Activated naive CD4-positive, alpha-beta T cell treated with anti-CD3 and anti-CD28 coated beads, Interleukin-2, amount 50 U/mL, for 24 hours (primary cell): ENCODE data around the gene MMD.
A peak's percentile ranks its signal among the peaks of the same experiment; 100 is the strongest.
"Not testable (repeated sequence)": the region's sequence is repeated elsewhere in the genome, so short reads cannot be mapped to it uniquely, and the experiment has no call there.

Experiments used
- H3K27ac Mint-ChIP-seq: one replicate; pipeline ENCODE4 v1.8.0; 2021; ENCODE audit warnings: mild to moderate bottlenecking, mixed read lengths
- H3K27me3 Mint-ChIP-seq: one replicate; pipeline ENCODE4 v1.8.0; 2021; ENCODE audit warnings: mixed read lengths
- H3K36me3 Mint-ChIP-seq: one replicate; pipeline ENCODE4 v1.8.0; 2021; ENCODE audit warnings: mixed read lengths
- H3K4me1 Mint-ChIP-seq: one replicate; pipeline ENCODE4 v1.8.0; 2021; ENCODE audit warnings: mixed read lengths
- H3K4me3 Mint-ChIP-seq: one replicate; pipeline ENCODE4 v1.8.0; 2021; ENCODE audit warnings: mild to moderate bottlenecking, mixed read lengths
- H3K9me3 Mint-ChIP-seq: one replicate; pipeline ENCODE4 v1.8.0; 2021; ENCODE audit warnings: mixed read lengths

MMD gene

DNA sequence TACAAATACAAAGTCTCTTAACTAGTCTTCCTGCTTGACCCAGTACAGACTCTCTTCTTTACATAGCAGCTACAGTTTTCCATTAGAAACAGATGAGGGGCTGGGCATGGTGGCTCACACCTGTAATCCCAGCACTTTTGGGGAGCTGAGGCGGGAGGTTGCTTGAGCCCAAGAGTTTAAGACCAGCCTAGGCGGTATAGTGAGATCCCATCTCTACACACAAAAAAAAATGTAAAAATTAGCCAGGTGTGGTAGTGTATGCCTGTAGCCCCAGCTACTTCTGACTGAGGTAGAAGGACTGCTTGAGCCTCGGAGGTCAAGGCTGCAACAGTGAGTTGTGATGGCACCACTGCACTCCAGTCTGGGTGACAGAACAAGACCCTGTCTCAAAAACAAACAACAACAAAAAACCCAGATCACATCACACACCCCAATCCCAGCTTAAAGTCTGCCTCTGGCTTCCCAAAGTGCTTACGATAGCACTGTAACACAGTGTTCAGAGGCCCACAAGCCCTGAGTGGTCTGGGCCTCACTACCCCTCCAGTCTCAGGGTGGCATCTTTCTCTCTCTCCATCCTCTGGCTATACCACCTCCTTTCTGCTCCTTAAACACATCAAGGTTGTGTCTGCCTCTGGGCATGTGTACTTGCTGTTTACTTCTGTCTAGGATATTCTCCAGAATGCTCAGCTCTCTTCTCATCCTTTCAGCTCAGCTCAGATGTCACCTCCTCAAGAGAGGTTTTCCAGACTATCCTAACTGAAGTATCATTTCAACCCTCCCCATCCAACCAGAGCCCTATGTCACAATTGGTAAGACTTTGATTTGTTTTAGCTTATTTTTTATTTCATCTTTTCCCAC, 4.0 kb downstream of the MMD start:
- Mint-ChIP-seq H3K9me3 (no peaks in the 10 kb centered on the region), H3K27ac (peak overlapping the region; percentile 0), H3K4me1 (peaks cover 49% of the 10 kb centered on the region), H3K27me3 (peaks cover 1% of the 10 kb centered on the region), H3K36me3 (peaks cover 1% of the 10 kb centered on the region), H3K4me3 (no peak overlapping the region)

DNA sequence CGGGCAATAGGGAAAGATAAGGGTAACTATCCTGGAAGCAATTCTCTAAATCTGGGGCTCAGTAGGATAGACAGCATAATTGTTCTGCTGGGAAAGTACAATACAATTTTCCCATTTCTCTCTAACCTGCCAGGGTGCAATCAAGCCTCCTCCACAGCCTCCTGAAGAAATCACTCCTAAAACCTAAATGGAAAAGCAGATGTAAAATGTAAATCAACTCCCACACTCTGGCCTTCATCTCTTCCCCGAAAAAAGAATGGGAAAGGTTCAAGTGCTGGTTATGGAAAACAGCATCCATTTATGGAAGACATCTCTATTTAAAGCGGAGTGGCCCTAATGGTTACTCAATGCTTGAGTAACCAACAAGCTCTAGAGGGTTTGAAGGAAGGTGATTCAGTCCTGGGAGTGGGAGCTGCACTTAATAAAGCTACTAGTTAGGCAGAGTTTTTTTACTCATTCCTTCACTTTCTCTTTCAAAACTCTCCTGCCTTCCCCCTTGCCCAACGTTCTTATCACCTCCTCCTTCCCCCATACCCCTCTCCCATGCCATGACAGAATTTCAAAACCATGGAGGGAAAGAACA, 5.1 kb downstream of the MMD start:
- peaks cover 45% of the 10 kb centered on the region for H3K4me1 Mint-ChIP-seq
- no peak overlapping the region for H3K4me3 Mint-ChIP-seq
- peaks cover 1% of the 10 kb centered on the region for H3K36me3 Mint-ChIP-seq

DNA sequence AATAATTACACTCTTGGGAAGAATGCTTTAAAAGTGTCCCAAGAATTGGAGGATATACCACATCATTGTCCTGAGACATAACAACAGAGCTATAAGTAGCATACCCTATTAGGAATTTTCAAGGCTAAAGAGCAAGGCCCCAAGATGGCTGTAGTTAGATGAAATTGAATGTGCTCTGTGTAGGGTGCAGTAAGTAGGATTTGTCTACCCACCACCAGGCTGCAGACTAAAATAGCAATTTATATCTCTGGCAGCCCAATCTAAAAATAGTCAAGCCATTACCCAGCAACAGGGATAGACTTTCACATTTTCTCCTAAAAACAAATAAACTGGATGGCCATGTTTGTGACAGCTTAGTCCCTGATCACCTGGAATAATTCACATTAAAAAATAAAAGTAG, 5.6 kb downstream of the MMD start:
- Mint-ChIP-seq H3K4me3 (no peak overlapping the region), H3K9me3 (no peaks in the 10 kb centered on the region), H3K27ac (no peak overlapping the region), H3K36me3 (peaks cover 1% of the 10 kb centered on the region), H3K27me3 (no peaks in the 10 kb centered on the region), H3K4me1 (peaks cover 45% of the 10 kb centered on the region)

More for the DNA sequence above, 5.1 kb downstream of the MMD start:
- Mint-ChIP-seq H3K9me3 (no peaks in the 10 kb centered on the region), H3K27ac (peak overlapping the region; percentile 71), H3K27me3 (no peaks in the 10 kb centered on the region)

DNA sequence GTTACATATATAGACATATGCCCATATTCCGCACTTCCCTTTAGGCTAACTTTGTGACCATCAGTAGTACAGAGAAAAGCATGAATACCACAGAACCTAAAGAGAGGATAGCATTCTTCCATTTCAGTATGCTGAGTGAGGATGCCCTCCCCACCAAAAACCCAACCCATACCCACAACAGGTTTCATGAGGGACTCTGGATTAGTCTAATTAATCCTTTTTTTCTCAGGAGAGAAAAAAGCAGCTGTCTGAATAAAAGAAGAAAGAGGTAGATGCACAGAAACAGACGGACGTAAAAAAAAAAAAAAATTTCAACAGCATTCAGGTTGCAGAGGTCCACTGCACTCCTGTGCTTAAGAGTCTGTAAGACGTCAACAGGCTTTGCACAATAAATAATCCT, 6.7 kb downstream of the MMD start:
- H3K4me1 Mint-ChIP-seq: peaks cover 36% of the 10 kb centered on the region
- no peaks in the 10 kb centered on the region for H3K27me3 Mint-ChIP-seq
- no peaks in the 10 kb centered on the region for H3K9me3 Mint-ChIP-seq
- H3K36me3 Mint-ChIP-seq: peaks cover 4% of the 10 kb centered on the region
- no peak overlapping the region for H3K27ac Mint-ChIP-seq
- H3K4me3 Mint-ChIP-seq: no peak overlapping the region

DNA sequence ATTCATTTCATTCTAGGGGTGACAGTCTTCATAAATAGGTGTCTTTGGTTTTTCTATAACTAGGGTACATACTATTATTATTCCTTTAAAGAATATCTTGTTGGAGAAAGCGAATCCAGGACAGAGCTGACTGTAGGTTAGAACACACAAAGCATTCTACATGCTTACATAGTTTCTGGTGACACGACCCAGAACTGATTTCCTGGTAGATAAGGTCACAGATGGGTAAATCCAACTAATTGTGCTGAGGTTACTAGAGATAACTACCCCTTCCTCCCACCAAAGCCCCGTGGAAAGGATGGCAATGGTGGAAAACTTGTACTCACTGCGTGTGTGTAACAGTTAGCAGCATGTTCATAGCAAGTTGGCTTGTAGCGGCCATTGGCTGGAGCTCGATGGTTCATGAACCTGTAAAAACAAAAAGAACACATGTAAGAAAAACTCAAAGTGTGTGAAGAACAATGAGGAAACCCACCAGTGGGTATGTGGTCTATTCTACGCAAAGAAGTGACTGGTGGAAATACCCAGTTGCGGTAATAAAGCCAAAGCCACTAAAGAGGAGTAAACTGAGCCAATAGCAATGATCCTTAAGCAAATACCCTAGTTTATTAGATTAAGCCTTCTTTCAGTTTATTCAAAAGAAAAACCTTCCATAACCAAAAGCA, 7.7 kb downstream of the MMD start:
- H3K4me3 Mint-ChIP-seq: no peak overlapping the region
- peaks cover 25% of the 10 kb centered on the region for H3K4me1 Mint-ChIP-seq
- H3K9me3 Mint-ChIP-seq: no peaks in the 10 kb centered on the region
- no peak overlapping the region for H3K27ac Mint-ChIP-seq
- H3K36me3 Mint-ChIP-seq: peaks cover 9% of the 10 kb centered on the region
- no peaks in the 10 kb centered on the region for H3K27me3 Mint-ChIP-seq

DNA sequence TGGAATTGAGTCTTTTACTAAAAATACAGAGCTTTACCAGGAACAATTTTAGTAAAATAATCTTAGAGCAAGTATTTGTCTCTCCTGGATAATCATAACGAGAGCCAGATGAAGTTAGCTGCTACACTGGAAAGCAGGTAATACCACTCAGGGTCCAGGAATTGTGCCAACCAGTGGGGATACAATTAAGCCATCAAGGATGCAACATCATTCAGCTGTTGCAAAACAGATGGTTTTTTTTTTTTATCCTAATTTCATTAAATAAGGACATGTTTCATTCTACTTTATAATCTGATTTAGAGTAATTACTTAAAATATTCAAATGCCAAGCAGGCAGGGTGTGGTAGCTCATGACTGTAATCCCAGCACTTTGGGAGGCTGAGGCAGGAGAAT, 10.2 kb downstream of the MMD start:
- Mint-ChIP-seq H3K4me1 (peaks cover 2% of the 10 kb centered on the region), H3K36me3 (peaks cover 13% of the 10 kb centered on the region), H3K9me3 (no peaks in the 10 kb centered on the region), H3K4me3 (no peak overlapping the region), H3K27ac (no peak overlapping the region), H3K27me3 (no peaks in the 10 kb centered on the region)

DNA sequence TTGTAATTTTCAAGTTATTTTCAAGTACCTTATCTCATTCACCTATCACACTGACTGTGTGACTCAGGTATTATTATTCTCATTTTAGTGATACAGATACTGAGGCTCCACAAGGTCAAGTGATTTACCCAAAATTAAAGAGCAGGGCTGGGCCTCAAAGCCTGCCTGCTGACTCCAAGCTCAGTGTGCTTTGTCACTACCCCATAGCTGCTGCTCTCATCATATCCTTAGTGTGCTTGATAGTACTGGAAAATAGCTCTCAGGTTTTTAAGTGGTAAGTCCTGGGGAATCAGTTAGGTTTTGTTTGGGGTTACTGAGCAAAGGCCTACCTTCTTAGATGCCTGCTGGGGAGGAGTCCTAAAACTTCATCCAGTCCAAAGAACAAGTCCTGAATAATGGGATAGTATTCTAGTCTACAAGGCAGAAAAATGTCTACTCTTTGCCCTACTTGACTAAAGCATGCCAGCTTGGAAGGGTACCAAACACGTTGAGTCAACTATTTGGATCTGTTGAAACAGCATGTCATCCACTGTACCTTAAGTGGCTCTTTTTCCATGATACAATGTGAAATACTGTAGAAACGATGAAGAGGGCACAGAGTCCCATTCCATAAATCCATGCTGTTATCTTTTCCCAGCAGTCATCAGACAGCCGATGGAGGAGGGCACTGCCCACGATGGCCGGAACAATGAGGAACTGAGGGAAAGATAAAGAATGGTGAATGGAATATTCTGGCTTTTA, 10.7 kb downstream of the MMD start:
- Mint-ChIP-seq H3K4me3 (no peak overlapping the region), H3K36me3 (peaks cover 16% of the 10 kb centered on the region), H3K27ac (no peak overlapping the region), H3K4me1 (no peaks in the 10 kb centered on the region), H3K9me3 (no peaks in the 10 kb centered on the region), H3K27me3 (no peaks in the 10 kb centered on the region)

DNA sequence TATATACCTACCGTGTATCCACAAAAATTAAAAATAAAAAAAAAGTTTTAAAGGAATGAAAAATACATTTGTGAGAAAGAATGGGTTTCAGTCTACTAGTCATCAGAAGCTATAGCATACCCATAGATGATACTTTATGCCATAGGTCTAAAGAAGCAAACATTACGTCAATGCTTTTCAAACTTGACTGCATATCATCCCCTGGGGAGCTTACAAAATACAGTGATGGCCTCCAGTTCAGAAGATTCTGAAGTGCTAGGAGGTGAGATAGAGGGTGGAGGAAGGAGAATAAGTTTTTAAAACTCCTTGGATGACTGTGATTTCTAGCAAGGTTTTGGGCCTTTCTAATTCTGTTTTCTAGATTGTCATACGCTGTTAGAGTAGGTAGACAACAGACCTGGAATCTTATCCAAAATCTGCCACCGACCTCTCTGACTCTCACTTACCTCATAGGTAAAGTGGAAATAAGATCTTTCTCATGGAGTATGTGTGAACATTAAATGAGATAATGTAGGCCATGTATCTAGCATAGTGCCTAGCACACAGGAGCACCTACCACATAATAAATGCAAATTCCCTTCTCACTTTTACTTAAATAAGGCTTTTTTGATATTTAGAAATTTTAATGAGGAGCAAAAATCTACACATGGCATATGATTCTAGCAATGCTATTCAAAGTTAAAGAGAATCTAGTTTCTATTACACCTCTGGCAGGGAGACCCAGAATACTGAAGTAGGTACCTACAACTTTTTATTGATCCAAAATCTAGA, 12.4 kb downstream of the MMD start:
- Mint-ChIP-seq H3K36me3 (peaks cover 22% of the 10 kb centered on the region), H3K4me3 (no peak overlapping the region), H3K9me3 (no peaks in the 10 kb centered on the region), H3K27ac (no peak overlapping the region), H3K4me1 (no peaks in the 10 kb centered on the region), H3K27me3 (no peaks in the 10 kb centered on the region)

DNA sequence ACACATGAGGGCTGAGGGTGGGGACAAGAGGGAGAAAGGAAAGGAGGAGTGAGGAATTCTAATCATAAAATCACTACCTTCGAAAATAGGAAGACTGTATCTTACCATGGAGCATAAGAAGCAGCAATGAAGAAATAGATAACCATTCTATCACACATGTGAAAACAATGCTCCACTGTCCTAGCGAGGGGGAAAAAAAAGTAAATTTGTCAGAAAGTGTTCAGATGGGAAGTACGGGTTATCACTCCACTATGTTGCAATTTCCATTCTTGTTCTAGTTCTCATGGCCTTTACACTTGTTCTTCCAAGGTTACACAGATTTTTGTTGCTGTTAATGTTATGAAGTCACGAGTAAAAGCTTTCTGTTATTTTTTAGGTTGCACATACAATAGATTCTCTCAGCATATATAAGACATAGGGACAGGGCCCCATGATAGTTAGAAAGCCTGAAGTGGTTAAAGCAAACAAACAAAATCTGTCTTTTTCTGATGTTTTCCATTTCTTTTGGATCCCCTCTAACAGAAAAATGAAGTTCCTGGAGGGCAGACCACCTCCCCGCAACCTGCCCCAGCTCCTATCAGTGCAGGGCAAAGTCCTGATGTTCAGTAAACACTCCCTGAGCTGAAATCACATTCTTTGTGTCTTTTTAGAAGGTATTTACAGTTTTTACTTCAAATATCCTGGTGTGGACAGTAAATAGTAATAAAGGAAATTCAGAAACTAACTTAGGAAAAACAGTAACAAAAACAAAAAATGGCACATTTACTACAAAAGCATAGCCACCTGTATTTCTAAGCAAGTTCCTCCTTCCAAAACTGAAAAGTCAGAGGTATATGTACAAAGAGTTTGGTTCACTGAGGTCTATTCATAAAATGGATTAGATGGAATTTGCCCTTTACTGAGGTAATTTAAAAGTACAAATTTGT, 13.7 kb downstream of the MMD start:
- Mint-ChIP-seq H3K4me1 (no peaks in the 10 kb centered on the region), H3K27ac (no peak overlapping the region), H3K27me3 (no peaks in the 10 kb centered on the region), H3K9me3 (no peaks in the 10 kb centered on the region), H3K36me3 (peaks cover 26% of the 10 kb centered on the region), H3K4me3 (no peak overlapping the region)

DNA sequence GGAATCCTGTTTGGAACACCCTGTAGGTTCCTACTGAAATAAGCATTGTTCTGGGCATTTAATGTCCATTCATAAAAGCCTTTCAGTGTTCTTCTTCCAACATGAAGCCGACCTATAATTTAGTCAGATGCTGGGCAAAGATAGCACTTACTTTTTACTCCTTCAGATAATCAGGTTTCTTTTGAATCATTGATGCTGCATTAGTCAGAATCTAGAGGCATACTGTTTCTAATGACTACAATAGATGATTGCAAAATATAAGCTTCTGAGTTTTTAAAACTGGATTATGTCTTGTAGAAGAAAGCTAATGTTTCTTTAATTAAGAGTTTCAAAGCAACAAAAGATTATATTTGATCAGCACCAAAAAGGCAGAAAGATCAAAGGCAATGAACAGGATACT, 16.0 kb downstream of the MMD start:
- Mint-ChIP-seq H3K36me3 (peaks cover 28% of the 10 kb centered on the region), H3K4me3 (no peak overlapping the region), H3K27ac (no peak overlapping the region), H3K4me1 (no peaks in the 10 kb centered on the region), H3K27me3 (no peaks in the 10 kb centered on the region), H3K9me3 (no peaks in the 10 kb centered on the region)

DNA sequence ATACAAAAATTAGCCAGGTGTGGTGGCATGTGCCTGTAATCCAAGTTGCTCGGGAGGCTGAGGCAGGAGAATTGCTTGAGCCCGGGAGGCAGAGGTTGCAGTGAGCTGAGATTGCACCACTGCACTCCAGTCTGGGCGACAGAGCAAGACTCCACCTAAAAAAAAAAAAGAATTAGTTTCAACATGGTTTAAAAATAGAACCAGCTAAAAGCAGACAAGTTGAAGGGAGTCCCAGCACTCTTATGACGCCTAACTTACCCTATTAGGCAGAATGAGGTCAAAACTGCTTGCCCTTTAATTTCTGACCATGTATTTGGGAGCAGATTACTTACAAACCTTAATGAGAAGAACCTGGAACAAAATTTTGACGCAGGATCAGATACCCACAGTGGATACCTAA, 17.4 kb downstream of the MMD start:
- H3K4me3 Mint-ChIP-seq, H3K9me3 Mint-ChIP-seq, H3K4me1 Mint-ChIP-seq, H3K27me3 Mint-ChIP-seq, H3K27ac Mint-ChIP-seq: not testable (repeated sequence)
- peaks cover 23% of the 10 kb centered on the region for H3K36me3 Mint-ChIP-seq

DNA sequence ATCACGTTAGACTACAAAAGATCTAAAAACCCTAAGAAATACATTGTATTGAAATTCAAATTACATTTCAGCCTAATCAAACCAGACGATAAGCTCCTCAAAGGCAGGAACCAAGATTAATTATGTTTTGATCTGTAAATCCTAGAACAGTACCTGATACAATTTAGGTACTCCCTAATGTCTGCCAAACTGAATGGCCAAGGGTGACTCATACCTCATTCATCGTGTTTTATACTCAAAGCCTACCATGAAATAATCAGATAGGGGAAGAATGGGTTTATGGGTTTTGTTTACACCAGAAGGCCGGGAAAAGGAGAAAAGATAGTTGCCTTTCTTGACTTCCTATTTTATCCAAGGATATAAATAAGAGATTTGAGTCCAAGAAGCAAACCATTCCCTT, 19.3 kb downstream of the MMD start:
- peaks cover 23% of the 10 kb centered on the region for H3K36me3 Mint-ChIP-seq
- no peak overlapping the region for H3K4me3 Mint-ChIP-seq
- no peak overlapping the region for H3K27ac Mint-ChIP-seq

DNA sequence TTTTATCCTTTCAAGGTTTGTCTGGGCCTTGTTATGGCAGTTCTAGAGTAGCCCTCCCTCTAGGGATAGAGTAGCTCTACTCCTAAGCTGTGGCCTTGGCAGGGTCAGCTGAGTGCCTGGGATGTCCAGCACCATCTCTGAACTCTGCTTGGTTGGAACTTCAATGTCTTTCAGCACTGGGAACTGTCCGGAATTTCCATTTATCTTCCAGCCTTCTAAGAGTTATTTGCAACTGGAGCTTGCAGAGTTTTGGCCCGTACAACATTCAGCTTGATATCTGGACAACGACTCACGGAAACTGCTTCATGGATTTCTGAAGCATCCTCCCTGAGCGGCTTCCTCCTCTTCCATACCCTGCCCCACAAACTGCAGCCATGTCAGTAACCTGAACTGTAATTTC, 22.9 kb downstream of the MMD start:
- Mint-ChIP-seq H3K27ac (no peak overlapping the region), H3K9me3 (no peaks in the 10 kb centered on the region), H3K4me3 (no peak overlapping the region), H3K36me3 (peaks cover 13% of the 10 kb centered on the region), H3K4me1 (no peaks in the 10 kb centered on the region), H3K27me3 (no peaks in the 10 kb centered on the region)

More for the DNA sequence above, 19.3 kb downstream of the MMD start:
- H3K27me3 Mint-ChIP-seq: no peaks in the 10 kb centered on the region
- H3K4me1 Mint-ChIP-seq: no peaks in the 10 kb centered on the region
- H3K9me3 Mint-ChIP-seq: no peaks in the 10 kb centered on the region

DNA sequence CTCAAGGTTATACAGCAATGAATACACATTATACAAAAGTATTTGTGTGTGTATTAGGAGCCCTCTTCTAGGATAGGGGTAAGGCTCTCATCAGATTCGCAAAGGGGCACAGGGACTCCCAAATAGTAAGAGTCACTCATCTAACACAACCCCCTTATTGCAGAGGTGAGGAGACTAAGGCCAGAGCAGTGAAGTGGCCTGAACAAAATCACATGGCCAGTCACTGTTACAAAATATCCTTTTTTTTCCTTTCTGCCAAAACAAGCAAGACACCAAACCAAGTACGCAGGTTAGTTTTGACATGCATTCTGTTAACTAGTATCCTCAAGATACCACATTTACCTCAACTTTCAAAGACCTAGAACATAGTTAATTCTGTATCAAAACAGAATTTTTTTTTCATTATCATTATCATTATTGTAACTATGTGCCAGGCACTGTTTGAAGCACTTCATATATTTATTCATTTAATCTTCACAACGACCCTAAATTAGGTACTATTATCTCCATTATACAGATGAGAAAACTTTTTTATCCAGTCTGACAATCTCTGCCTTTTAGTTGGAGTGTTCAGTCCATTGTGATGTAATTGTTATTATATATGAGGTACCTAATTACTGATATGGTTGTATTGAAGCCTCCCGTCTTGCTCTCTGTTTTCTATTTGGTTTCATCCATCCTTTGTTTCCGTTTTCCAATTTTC, 25.7 kb downstream of the MMD start:
- H3K36me3 Mint-ChIP-seq: peaks cover 13% of the 10 kb centered on the region
- no peaks in the 10 kb centered on the region for H3K4me1 Mint-ChIP-seq
- no peak overlapping the region for H3K27ac Mint-ChIP-seq

More for the DNA sequence above, 25.7 kb downstream of the MMD start:
- Mint-ChIP-seq H3K4me3 (no peak overlapping the region), H3K27me3 (no peaks in the 10 kb centered on the region), H3K9me3 (no peaks in the 10 kb centered on the region)
